Coronary artery (tissue), 2 donors: ENCODE data around the gene WIZ.
A peak's percentile ranks its signal among the peaks of the same experiment; 100 is the strongest.

Experiments
- DNase-seq: peaks from one replicate; pipeline ENCODE4 v3.0.0-alpha.2; 2017; ENCODE audit warnings: low spot score
- H3K27ac ChIP-seq, 2 donors: fragments of 200-600 bp; sonication (generic); one replicate each; pipeline ENCODE4 v1.5.1; 2016 to 2019
- H3K4me3 ChIP-seq: fragments of 200-600 bp; sonication (generic); 2 replicates; pipeline ENCODE4 v1.5.1; 2016; ENCODE audit warnings: mild to moderate bottlenecking, moderate library complexity
- CTCF ChIP-seq: fragments of 200-600 bp; sonication (generic); IDR thresholded peaks from one replicate; pipeline ENCODE4 v1.5.1; 2019; ENCODE audit warnings: antibody characterized with exemption

The WIZ gene

GRCh38 chr19:15471639-15472101 lies 21.9 kb upstream of the WIZ start:
- H3K27ac ChIP-seq = no peak overlapping the region
- TF ChIP-seq CTCF = no peak
- no peak overlapping the region for H3K4me3 ChIP-seq
- DNase-seq = no peak

GRCh38 chr19:15469513-15470297 lies 19.9 kb upstream of the WIZ start:
- H3K4me3 ChIP-seq = peak overlapping the region; percentile 64
- DNase-seq = no peak
- no peak overlapping the region for H3K27ac ChIP-seq
- TF ChIP-seq CTCF = no peak

GRCh38 chr19:15468675-15469512 lies 19.1 kb upstream of the WIZ start:
- no peak for TF ChIP-seq CTCF
- DNase-seq = no peak
- peak overlapping the region; percentile 64 for H3K4me3 ChIP-seq
- H3K27ac ChIP-seq = no peak overlapping the region

GRCh38 chr19:15467734-15468214 lies 18.0 kb upstream of the WIZ start:
- no peak overlapping the region for H3K27ac ChIP-seq
- DNase-seq = no peak
- no peak for TF ChIP-seq CTCF
- H3K4me3 ChIP-seq = no peak overlapping the region

- H3K27ac ChIP-seq = no peak overlapping the region
- TF ChIP-seq CTCF = no peak
- no peak overlapping the region for H3K4me3 ChIP-seq
- no peak for DNase-seq
These were observed 17.3 kb upstream of the WIZ start for GRCh38 chr19:15466851-15467733.
